CD4-positive, alpha-beta T cell treated with Interferon gamma for 1 hour (primary cell): ENCODE results near the gene SPA17.

Experiments
- DNase-seq: peaks from one replicate; pipeline ENCODE4 v3.0.0-alpha.2; 2020

Gene SPA17

DNA sequence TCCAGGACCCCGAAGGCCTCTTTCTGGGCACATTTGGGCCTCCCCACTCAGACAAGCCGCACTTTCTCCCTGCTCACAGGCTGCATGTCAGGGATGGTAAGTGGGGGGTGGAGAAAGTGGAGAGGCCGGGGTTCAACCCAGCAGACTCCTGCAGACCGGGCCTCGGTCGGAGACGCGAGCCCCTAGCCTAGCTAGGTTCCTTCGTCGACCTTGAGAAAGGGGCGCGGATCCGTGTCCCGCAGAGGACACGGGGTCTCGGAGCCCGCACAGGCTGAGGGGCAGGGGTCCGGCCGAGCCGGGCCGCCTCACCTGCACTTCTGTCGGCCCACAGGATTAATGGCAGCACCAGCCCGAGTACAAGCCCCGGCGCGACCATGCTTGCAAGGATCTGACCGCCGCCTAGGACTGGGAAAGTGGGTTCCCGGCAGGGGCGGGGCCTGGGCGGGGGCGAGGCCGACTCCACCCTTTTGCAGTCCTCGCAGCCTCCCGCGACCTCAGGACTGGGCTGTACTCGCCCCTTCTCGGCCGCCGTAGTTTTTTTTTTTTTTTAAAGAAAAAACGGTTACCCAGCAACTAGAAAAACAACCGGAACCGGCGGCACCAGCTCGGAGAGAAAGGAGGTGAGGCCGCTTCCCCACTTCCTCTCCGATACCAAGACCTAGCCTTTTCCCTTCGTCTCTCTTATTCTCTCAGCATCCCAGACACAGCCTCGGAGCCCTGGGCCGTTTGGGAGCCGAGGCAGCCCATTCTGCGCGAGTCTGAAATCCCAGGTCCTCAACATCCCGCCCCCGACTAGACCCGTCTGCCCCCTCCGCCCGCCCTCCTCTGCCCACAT, at the start of gene SPA17, which contains the start of gene SIAE:
Gene SPA17 (plus strand): TSS at position 572 of the 835 bp plus-strand sequence. CDS start 1,361 bp downstream, outside the sequence.
Gene SIAE (minus strand): TSS at position 407 of the 835 bp plus-strand sequence. CDS start 31 bp downstream, at position 376.
- DNase-seq, result peak; percentile 89

- DNase-seq, result no peak
Observed at GRCh38 chr11:124625504-124626168, 48.1 kb upstream of the SPA17 start.

GRCh38 chr11:124627546-124627945, 46.2 kb upstream of the SPA17 start:
- no peak for DNase-seq

GRCh38 chr11:124629961-124630360, 43.7 kb upstream of the SPA17 start:
- DNase-seq, result no peak

- no peak for DNase-seq
Observed at GRCh38 chr11:124633355-124633754, 40.3 kb upstream of the SPA17 start.

DNA sequence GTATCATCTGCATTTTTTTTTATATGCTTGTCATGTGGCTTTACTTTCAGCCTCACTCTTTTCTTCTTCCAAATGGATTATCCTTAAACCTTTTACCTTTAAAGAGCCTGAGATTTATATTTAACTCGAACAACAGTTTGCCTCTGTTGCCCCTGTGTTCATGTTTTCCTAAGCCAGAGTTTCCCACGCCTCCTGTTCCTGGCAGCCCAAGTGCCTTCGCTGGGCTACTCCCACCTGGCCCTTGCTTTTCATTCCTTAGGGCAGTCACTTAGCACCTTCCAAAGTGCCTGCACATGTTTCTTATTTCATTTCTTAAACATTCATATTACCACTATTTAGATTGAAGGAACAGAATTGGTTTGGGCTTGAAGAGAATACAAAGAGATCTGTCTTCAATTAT, 37.8 kb upstream of the SPA17 start:
- DNase-seq, result no peak

- DNase-seq, result no peak
Observed at GRCh38 chr11:124638500-124638899, 35.2 kb upstream of the SPA17 start.

GRCh38 chr11:124639186-124639585, 34.5 kb upstream of the SPA17 start:
- DNase-seq, result no peak

GRCh38 chr11:124640666-124641065, 33.0 kb upstream of the SPA17 start:
- DNase-seq, result no peak

DNA sequence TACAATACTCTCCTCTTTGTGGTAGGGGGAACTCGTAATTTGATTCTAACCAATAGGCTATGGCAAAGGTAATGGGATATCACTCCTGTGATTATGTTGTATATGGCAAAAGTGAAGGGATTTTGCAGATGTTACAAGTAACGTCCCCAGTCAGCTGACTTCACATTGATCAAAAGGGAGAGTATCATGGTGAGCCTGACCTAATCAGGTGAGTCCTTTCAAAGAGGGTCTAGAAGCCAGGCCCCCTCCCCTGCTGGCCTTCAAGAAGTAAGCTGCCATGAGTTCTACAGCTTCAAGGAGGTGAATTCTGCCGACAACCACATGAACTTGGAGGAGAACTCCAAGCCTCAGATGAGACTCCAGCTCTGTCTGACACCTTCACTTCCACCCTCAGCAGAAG, 31.1 kb upstream of the SPA17 start:
- DNase-seq, result no peak

- no peak for DNase-seq
Observed at GRCh38 chr11:124643042-124643604, 30.6 kb upstream of the SPA17 start.

DNA sequence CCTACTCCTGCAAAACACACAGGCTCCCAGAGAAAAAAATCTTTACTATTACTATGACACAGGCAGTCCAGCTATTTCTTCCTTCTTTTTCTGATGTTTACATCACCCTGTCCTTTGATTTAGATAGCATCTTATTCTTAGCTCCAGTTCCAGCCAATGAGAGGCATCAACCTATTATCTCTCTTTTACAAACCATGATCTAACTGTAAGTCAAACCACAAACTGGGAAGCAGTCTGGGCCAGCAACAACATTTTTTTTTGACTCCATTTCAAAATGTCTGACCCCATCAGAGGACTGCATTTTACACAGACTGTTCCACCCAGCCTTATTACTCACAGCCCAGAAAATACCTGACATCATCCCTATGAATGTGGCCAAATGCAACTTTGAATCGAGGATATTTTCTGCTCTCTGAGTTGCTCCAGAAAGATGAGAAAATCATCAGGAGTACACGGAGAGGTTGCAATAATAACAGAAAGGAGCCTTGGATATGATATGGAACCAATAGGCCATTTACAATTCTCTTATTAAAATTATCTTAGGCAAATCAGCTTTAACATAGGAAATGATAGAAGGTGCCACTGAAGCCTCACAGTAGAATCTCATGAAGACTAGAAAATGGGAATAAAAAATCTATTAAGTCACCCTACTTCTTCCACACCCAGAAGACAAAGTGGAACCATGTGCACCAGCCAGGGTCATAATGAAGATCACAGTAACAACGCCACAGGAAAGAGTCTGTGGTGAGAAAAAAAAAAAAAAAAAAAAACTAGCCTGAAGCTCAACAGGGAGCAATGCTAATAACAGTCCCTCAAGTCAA, 29.9 kb upstream of the SPA17 start:
- DNase-seq, result no peak

- DNase-seq, result peak; percentile 20
Observed at GRCh38 chr11:124644426-124645280, 29.1 kb upstream of the SPA17 start.

DNA sequence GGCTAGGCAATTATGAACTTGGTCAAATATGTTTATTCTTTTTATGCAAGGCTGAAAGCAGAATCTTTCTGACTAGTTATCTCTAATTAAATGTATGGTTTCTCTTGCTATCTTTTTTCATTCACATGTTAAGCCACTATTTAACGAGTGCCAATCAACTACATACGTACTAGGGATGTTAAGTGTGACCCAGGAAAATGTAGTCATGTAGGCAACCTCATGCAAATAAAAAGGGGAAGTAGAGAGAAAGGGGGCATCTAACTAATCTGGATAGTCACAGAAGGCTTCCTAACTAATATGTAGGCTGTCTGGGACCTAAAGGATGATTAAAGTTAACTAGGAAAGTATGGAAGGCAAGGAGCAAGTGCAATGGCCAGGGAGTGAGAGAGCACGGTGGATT, 27.6 kb upstream of the SPA17 start:
- DNase-seq, result no peak

GRCh38 chr11:124648610-124649009, 25.1 kb upstream of the SPA17 start:
- no peak for DNase-seq

DNA sequence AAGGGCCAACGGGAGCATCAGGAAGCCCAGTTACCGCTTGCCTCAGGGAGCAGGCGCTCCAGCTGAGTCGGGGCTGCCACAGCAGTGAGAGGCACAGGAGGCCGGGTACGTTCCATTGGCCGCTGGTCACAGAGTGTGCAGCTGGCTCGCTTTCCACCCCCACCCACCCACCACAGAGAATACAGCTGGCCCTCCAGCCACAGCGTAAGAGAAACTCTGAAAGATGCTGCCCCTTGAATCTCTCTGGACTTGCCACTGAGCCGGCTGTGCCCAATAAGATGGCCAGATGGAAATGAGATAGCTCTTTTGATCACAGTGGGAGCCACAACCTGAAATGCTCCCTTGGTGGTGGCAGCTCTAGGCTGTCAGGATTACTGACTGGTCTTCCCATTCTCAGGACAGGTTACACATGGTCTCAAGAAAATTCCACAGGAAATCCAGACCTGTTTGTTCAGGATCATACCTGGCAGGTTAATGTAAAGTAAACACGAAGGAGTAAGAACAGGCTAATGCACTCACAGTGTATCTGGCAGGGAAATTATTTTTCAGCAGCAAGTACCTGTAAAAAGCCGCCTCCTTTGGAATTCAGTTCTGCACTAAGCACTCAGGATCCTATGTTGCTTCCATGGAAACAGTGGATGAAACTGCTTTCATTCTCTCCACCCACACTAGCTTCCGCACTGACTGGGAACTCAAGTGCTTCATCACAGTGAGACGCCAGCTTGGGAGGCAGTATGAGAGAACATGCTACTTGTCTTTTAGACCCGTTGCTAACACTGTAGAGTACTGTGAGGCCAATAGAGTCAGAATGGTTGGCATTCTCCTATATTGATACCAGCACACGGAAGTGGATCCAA, 16.7 kb upstream of the SPA17 start:
- no peak for DNase-seq

DNA sequence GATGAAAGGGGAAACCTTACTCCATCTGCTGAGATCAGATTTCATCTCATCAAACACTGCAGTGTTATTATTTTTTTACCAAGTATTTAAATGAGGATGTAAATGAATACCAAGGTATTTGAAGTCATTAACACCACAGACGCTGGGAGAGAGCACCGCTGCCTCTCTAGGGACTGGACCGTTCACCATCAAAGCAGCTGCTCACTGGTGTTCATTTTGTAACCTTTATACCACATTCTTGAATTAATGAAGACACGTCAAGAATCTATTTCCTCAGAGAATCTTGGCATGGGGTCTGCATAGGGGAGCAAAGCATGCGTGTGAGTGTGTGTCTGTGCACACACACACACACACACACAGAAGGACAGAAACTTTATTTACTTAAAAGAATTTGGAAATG, 15.8 kb upstream of the SPA17 start:
- DNase-seq, result no peak

GRCh38 chr11:124658501-124658900, 15.2 kb upstream of the SPA17 start:
- no peak for DNase-seq

DNA sequence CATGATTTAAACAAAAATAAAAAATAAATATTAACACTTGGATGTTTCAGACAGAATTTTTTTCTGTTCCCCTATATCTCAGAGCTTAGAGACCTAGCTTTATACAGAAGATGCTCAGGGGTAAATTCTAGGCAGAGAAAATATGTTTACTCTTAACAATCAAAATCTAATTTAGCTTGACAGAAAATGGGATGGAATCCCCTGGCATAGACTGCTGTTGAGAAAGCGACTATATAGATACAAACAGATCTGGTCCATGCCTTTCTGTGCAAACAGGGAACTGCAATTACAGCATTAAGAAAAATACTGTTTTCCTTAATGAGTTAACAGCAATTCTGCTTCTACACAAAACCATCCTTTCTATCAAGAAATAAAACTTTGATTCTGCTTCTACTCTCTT, 14.7 kb upstream of the SPA17 start:
- no peak for DNase-seq

- no peak for DNase-seq
Observed at GRCh38 chr11:124661553-124661952, 12.2 kb upstream of the SPA17 start.

DNA sequence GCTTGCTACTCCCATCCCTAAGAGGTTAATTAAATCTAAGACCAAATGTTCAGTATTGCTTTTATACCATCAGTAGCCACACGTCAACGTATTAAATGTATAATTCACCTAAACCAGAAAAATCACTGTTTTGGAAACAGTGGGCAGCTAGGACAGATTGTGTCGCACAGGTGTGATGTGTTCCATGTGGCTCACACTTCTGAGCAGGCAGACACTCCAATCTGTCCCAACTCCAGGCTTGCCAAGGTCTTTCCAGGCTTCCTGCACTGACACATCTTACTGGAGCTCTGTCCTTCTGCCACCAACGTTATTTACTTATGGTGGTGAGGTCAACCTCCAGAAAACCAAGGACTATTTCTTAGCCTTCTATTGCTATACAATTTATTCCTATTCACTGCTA, 11.6 kb upstream of the SPA17 start:
- DNase-seq, result no peak
